Transverse colon (tissue), 4 donors: ENCODE measurements around the gene B3GNT8. TPM values are rescaled to one million over a fixed set of nuclear protein-coding genes. Genes with fewer than 3 reads are reported as not detected.

ENCODE experiments used
- DNase-seq: peaks from one replicate; pipeline ENCODE4 v3.0.0-alpha.2; 2019
- H3K27ac ChIP-seq, 4 donors: fragments of 200-600 bp; sonication (generic); 2 replicates each; pipeline ENCODE4 v1.5.1; 2016 to 2018; ENCODE audit warnings: inconsistent platforms in 4 of 4
- H3K27me3 ChIP-seq: fragments of 200-600 bp; sonication (generic); 2 replicates; pipeline ENCODE4 v1.5.1; 2017; ENCODE audit warnings: inconsistent platforms
- H3K36me3 ChIP-seq, 4 donors: fragments of 200-600 bp; sonication (generic); 2 replicates each; pipeline ENCODE4 v1.5.1; 2017 to 2019; ENCODE audit warnings: inconsistent platforms in 4 of 4
- H3K4me1 ChIP-seq, 4 donors: fragments of 200-600 bp; sonication (generic); 2 replicates each; pipeline ENCODE4 v1.5.1; 2017 to 2020; ENCODE audit warnings: inconsistent platforms in 4 of 4
- H3K4me3 ChIP-seq, 4 donors: fragments of 200-600 bp; sonication (generic); 1 replicate in 1 of 4; 2 replicates in 3 of 4; pipeline versions ENCODE4 v1.5.1 to v1.6.1; 2017 to 2019; ENCODE audit warnings: inconsistent platforms in 4 of 4
- H3K9me3 ChIP-seq, 2 donors: fragments of 200-600 bp; sonication (generic); 2 replicates each; pipeline ENCODE4 v1.5.1; 2017 to 2019; ENCODE audit warnings: inconsistent platforms in 2 of 2
- EP300 ChIP-seq: sonication (generic); formaldehyde crosslinking; IDR thresholded peaks from one replicate; pipeline ENCODE4 v1.6.1; 2017; ENCODE audit warnings: antibody characterized with exemption, low read depth
- POLR2A ChIP-seq: fragments of 450-650 bp; IDR thresholded peaks from one replicate; pipeline ENCODE4 v1.6.1; 2016; ENCODE audit warnings: antibody characterized with exemption, mild to moderate bottlenecking, moderate library complexity
- POLR2AphosphoS5 ChIP-seq, 3 donors: sonication (generic); formaldehyde crosslinking; IDR thresholded peaks; one replicate each; pipeline ENCODE4 v1.6.1; 2016; ENCODE audit warnings: antibody characterized with exemption in 3 of 3
- WGBS, 2 donors: methylation state at CpG; one replicate each; pipeline ENCODE4 v1.1.5; 2018; ENCODE audit warnings: low coverage in 1 of 2; 5-methylcytosine and 5-hydroxymethylcytosine counted together
- in situ Hi-C, 4 donors: fragments of 200-750 bp; cut with MboI; loops; one replicate each; pipeline versions ENCODE4 v1.15.0 to v1.15.1; 2017; ENCODE audit warnings: low sequenced_read_pairs in 3 of 4, low pct_ligation_motif_present in 1 of 4, low pct_unique_long_range_greater_than_20kb in 1 of 4
- intact Hi-C: fragments of 100-400 bp; cut with DNase I; formaldehyde crosslinking; loops from one replicate; pipeline ENCODE4 v1.15.1; 2023; ENCODE audit warnings: low total_unique reads
- total RNA-seq, 4 donors: library from RNA; depleted of rRNA; stranded (reverse); fragments of >200 nt; gene quantifications; one replicate each; pipeline ENCODE4 v1.1.0, GENCODE V29; 2016
- TF ChIP-seq, protein P1 (sequence below), 5 experiments: fragments of 200-600 bp in 3 of 5; fragments of 450-650 bp in 2 of 5; sonication (generic) in 3 of 5; IDR thresholded peaks; 1 replicate in 2 of 5; 2 replicates in 3 of 5; pipeline ENCODE4 v1.5.1; 2016 to 2017; ENCODE audit warnings: antibody characterized with exemption in 5 of 5, inconsistent platforms in 3 of 5, mild to moderate bottlenecking in 2 of 5, moderate library complexity in 1 of 5

B3GNT8 gene
- total RNA-seq, 4 donors from 2014 or later: 18.5 to 225 (median 49.1) TPM

DNA sequence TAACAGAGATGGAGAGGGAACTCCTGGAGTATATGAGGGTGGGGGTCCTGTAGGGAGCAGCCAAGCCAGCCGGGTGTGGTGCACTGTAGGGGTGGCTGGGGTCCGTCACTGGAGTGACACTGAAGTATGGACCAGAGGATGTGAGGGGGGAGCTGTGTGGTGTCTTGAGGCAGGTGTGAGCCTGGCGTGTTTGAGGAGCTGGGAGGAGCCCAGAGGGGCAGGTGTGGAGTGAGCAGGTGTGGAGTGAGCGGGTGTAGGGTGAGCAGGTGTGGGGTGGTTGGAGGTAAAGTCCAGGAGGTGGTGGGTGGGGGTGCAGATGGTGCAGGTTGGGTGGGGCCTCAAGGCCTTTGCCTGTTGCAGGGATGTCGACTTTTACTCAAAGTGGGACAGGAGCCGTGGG, 5.9 kb downstream of the B3GNT8 start:
- peak; percentile 43 for TF ChIP-seq POLR2A
- TF ChIP-seq POLR2AphosphoS5 (IDR thresholded peaks at IDR 0.05): peak; percentile 11 to 57 (median 32)
- TF ChIP-seq, protein P1, sequence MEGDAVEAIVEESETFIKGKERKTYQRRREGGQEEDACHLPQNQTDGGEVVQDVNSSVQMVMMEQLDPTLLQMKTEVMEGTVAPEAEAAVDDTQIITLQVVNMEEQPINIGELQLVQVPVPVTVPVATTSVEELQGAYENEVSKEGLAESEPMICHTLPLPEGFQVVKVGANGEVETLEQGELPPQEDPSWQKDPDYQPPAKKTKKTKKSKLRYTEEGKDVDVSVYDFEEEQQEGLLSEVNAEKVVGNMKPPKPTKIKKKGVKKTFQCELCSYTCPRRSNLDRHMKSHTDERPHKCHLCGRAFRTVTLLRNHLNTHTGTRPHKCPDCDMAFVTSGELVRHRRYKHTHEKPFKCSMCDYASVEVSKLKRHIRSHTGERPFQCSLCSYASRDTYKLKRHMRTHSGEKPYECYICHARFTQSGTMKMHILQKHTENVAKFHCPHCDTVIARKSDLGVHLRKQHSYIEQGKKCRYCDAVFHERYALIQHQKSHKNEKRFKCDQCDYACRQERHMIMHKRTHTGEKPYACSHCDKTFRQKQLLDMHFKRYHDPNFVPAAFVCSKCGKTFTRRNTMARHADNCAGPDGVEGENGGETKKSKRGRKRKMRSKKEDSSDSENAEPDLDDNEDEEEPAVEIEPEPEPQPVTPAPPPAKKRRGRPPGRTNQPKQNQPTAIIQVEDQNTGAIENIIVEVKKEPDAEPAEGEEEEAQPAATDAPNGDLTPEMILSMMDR (IDR thresholded peaks at IDR 0.05): no peak
- TF ChIP-seq EP300: no peak
- H3K9me3 ChIP-seq: no peaks in the 10 kb centered on the region
- in situ Hi-C loops (no loop called here), intact Hi-C loops (no loop called here)
- DNase-seq: peak; percentile 66
- WGBS, 2 donors: 40 to 65% methylated on average over 1 to 6 of the region's 6 CpGs
- H3K4me3 ChIP-seq: no peak overlapping the region
- peaks cover 14 to 42% (median 32%) of the 10 kb centered on the region in 4 donors for H3K4me1 ChIP-seq
- no peaks in the 10 kb centered on the region for H3K27me3 ChIP-seq
- peak overlapping the region; percentile 46 to 65 (median 62) for H3K27ac ChIP-seq
- peaks cover 0 to 25% (median 12%) of the 10 kb centered on the region in 4 donors for H3K36me3 ChIP-seq

- intact Hi-C loops (no loop called here), in situ Hi-C loops (no loop called here)
- Histone ChIP-seq H3K27ac (peak overlapping the region; percentile 46 to 65 (median 62)), H3K27me3 (no peaks in the 10 kb centered on the region), H3K4me1 (peaks cover 5 to 35% (median 22%) of the 10 kb centered on the region in 4 donors), H3K4me3 (no peak overlapping the region), H3K36me3 (peaks cover 0 to 28% (median 12%) of the 10 kb centered on the region in 4 donors), H3K9me3 (no peaks in the 10 kb centered on the region)
- DNase-seq: no peak
- 61 to 81% methylated on average over 3 to 8 of the region's 8 CpGs for WGBS, 2 donors
- TF ChIP-seq, protein P1 (IDR thresholded peaks at IDR 0.05): no peak
- TF ChIP-seq POLR2AphosphoS5 (IDR thresholded peaks at IDR 0.05): no peak
- TF ChIP-seq POLR2A: no peak
- TF ChIP-seq EP300: no peak
Measured at GRCh38 chr19:41420101-41420880, 6.9 kb downstream of the B3GNT8 start.

GRCh38 chr19:41416194-41416674, 10.9 kb downstream of the B3GNT8 start:
- 46% methylated on average over 12 of the region's 12 CpGs; no CpG with 5 or more reads in 1 of the 2 donors for WGBS, 2 donors
- H3K4me3 ChIP-seq: no peak overlapping the region
- peaks cover 0 to 36% (median 9%) of the 10 kb centered on the region in 4 donors for H3K36me3 ChIP-seq
- in situ Hi-C loops (no loop called here), intact Hi-C loops (no loop called here)
- H3K27ac ChIP-seq: peak overlapping the region; percentile 46 to 73 (median 62)
- H3K4me1 ChIP-seq: peaks cover 3 to 21% (median 7%) of the 10 kb centered on the region in 4 donors
- no peaks in the 10 kb centered on the region for H3K27me3 ChIP-seq
- peak; percentile 91 for DNase-seq
- TF ChIP-seq POLR2AphosphoS5 (IDR thresholded peaks at IDR 0.05) (peak; percentile 12 to 74 (median 69)), POLR2A (peak; percentile 38), EP300 (no peak)
- TF ChIP-seq, protein P1 (IDR thresholded peaks at IDR 0.05): no peak
- H3K9me3 ChIP-seq: no peaks in the 10 kb centered on the region

DNA sequence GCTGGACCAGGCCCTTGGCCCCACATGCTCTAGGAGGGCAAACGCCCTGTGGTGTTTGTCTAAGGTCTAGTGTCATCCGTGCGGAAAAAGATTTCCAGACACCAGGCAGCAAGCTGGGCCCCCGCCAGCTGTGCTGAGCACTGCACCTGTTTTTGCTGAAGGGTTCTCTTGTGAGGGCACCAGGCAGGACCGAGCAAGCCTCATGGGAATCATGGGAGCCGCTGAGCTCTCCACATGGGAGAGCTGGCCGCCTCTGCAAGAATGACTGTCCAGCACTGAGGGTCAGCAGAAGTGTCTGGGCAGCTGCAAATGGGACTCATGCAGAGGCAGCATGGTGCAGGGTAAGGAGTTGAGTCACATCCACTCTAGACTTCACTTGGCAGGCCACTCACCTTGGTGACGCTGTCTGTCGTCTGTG, 12.0 kb downstream of the B3GNT8 start:
- in situ Hi-C loops: no loop called here
- Histone ChIP-seq H3K36me3 (peaks cover 0 to 35% (median 9%) of the 10 kb centered on the region in 4 donors), H3K27ac (peak overlapping the region in 2 of 4 donors; percentile 72 to 73), H3K9me3 (no peaks in the 10 kb centered on the region), H3K4me1 (peaks cover 0 to 15% (median 0%) of the 10 kb centered on the region in 4 donors), H3K4me3 (no peak overlapping the region), H3K27me3 (no peaks in the 10 kb centered on the region)
- no peak for DNase-seq
- WGBS, 2 donors: 92% methylated on average over 9 of the region's 9 CpGs; no CpG with 5 or more reads in 1 of the 2 donors
- TF ChIP-seq POLR2A (no peak), EP300 (no peak), POLR2AphosphoS5 (IDR thresholded peaks at IDR 0.05) (no peak)
- TF ChIP-seq, protein P1 (IDR thresholded peaks at IDR 0.05): no peak
- intact Hi-C loops: no loop called here
